ENCODE results near the gene ZNF318.
"Not testable (repeated sequence)": the region's sequence is repeated elsewhere in the genome, so short reads cannot be mapped to it uniquely, and the experiment has no call there.

ZNF318 gene, protein sequence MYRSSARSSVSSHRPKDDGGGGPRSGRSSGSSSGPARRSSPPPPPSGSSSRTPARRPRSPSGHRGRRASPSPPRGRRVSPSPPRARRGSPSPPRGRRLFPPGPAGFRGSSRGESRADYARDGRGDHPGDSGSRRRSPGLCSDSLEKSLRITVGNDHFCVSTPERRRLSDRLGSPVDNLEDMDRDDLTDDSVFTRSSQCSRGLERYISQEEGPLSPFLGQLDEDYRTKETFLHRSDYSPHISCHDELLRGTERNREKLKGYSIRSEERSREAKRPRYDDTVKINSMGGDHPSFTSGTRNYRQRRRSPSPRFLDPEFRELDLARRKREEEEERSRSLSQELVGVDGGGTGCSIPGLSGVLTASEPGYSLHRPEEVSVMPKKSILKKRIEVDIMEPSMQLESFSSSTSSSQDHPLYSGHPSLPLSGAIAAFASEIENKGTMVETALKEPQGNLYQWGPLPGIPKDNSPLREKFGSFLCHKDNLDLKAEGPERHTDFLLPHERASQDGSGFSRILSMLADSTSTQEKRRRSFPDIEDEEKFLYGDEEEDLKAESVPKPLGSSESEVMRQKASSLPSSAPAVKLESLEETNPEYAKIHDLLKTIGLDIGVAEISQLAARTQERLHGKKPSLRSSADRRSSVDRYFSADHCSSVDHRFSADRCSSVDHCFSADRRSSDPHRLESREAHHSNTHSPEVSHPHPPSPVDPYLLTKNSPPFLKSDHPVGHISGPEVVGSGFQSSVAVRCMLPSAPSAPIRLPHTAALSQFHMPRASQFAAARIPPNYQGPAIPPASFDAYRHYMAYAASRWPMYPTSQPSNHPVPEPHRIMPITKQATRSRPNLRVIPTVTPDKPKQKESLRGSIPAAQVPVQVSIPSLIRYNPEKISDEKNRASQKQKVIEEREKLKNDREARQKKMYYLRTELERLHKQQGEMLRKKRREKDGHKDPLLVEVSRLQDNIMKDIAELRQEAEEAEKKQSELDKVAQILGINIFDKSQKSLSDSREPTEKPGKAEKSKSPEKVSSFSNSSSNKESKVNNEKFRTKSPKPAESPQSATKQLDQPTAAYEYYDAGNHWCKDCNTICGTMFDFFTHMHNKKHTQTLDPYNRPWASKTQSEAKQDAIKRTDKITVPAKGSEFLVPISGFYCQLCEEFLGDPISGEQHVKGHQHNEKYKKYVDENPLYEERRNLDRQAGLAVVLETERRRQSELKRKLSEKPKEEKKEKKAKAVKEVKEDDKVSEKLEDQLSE (N-terminal part only)

DNA sequence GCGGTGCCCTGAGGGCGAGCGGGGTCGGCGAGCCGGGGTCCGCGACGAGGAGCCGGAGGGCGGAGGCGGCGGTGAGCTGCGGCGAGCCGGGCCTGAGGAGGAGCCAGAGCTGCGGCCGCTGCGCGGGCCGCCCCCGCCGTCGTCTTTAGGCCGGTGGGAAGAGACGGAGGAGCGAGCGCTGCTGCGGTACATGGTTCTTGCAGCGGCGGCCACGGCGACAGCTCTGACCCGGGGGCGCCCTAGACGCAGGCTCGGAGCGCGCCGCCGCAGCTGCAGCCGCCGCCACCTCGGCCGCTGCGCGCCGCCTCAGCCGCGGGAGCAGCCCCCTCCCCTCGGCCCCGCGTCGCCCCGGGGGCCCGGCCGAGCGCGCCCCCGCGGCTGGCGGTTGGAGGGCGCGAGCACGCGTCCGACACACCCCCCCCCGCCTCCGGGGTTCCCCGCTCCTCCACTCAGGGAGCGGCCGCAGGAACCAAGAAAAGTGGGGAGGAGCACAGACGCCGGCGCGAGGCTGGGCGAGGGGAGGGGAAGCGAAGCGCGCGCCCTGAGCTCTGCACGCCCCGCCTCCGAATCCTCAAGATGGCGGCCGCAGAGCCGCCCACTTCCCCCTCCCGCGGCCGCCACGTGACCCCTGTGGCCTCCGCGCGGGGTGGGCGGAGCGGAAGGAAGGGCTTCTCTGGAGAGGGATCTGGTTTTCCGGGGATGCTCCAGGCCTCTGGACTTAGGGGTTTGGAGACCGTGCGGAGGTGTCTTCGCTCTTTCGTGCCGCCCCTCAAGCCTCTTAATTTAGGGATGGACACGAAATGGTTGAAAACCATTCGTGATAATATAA lies at the start of gene ZNF318:
TSS of gene ZNF318 (minus strand) at position 474 of the 829 bp plus-strand sequence. CDS start at position 192, 282 bp downstream.
- FAIRE-seq, result peak; percentile 17

DNA sequence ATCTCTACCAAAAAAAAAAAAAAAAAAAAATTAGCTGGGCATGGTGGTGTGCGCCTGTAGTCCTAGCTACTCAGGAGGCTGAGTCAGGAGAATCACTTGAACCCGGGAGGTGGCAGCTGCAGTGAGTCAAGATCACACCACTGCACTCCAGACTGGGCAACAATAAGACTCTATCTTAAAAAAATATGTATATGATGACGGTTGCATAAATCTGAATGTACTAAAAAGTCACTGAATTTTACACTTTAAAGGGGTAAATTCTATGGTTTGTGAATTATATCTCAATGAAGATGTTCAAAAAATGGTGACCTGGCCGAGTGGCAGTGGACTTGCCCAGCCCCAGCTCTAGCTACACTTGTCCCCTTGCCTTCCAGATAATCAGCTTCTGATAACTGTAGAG lies 47.5 kb upstream of the ZNF318 start:
- FAIRE-seq, result no peak

DNA sequence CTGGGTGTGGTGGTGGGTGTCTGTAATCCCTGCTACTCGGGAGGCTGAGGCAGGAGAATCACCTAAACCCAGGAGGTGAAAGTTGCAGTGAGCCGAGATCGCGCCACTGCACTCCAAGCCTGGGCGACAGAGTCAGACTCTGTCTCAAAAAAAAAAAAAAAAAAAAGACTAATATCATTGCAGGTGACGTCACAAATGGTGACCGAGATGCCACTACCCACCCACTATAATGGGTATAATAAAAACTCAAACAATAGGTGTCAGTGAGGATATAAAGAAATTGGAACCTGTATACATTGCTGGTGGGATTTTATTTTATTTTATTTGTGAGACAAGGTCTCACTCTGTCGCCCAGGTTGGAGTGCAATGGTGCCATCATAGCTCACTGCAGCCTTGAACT lies 45.8 kb upstream of the ZNF318 start:
- not testable (repeated sequence) for FAIRE-seq

DNA sequence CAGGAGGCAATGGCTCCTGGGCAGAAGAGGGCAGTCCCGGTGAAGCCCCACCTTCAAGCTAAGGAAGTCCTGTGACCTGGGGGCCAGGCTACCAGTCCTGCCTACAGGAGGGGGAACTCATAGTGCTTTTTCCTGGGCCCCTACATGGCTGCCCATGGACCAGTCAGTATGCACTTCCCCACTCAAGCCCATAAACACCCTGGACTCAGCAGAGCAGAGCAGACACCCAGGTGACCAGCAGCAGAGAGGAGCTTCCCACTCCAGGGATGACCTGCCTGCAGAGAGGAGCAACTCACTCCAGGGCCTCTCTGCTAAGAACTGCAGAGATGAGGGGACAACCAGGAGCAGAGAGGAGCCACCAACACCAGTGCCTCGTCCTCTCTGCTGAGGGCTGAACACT lies 43.6 kb upstream of the ZNF318 start:
- no peak for FAIRE-seq

DNA sequence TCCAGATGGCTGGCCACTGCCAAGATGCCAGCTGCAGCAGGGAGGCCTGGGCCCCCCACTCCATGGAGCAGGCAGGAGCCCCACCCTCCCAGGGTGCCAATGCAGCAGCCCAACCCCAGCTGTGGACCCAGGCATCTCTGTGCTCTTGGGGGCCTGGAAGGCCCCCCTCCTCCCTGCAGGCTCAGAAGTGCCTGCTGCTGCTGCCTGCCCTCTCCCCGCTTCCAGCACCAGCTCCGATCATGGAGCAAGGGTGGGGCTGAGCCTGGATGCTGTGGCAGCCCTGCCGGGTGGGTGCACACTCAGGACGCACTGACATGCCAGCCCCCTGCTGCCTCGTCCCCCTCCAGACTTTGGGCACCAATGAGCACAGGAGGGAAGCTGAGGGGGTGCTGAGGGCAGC lies 43.1 kb upstream of the ZNF318 start:
- no peak for FAIRE-seq

DNA sequence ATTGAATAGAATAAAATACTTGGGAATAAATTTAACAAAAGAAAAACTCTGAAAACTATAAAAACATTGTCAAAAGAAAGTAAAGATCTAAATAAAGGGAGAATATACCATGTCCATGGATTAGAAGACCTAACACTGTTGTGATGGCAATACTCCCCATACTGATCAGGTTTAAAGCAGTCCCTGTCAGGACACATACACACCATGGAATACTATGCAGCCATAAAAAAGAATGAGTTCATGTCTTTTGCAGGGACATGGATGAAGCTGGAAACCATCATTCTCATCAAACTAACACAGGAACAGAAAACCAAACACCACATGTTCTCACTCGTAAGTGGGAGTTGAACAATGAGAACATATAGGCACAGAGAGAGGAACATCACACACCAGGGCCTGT lies 41.3 kb upstream of the ZNF318 start:
- FAIRE-seq, result not testable (repeated sequence)

DNA sequence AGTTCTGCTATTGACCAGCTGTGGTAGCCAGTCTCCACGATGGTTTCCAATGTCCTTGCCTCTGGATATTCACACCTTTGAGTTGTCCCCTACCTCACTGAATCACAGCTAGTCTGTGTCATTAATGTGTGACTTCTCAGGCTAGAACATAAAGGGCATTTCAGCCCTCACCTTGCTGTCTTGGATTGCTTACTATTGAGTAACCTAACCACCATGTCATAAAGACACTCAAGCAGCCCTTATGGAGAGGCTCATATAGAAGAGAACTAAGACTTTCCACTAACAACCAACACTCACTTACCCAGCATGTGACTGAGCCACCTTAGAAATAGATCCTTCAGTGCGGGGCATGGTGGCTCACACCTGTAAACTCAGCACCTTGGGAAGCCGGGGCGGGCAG lies 38.8 kb upstream of the ZNF318 start:
- FAIRE-seq, result no peak

DNA sequence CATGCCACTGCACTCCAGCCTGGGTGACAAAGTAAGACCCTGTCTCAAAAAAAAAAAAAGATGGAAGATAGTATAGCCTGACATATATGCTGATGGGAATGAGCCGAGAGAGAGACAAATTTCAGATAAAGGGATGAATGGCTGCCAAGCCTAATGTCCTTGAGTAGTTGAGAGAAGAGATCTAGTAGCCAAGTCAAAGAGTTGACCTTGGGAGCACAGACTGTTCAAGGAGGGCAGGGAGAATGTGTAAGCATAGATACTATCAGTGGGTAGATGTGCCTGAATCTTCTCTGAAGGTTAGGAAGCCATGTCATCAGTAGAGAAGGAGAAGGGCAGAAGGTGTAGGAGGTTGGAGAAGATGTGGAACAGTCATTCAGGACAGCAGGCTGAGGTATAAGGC lies 37.8 kb upstream of the ZNF318 start:
- no peak for FAIRE-seq

DNA sequence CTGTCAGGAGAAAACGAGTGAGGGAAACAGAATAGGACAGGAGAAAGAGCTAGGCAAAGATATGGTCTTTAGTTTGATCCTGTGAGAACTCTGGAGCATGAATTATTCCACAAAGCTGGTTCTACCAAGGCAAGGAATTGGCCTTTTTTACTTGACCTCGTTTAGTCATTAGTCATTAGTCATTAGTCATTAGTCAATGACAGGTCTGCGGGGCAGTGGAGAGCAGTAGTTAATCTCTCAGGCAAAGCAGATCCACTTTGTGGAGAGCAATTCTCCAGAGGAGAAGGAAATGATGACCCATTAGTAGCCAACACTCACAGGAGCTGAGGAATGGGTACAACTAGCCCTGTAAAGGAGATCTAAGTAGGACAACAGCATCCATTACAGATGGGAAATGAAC lies 35.9 kb upstream of the ZNF318 start:
- no peak for FAIRE-seq

DNA sequence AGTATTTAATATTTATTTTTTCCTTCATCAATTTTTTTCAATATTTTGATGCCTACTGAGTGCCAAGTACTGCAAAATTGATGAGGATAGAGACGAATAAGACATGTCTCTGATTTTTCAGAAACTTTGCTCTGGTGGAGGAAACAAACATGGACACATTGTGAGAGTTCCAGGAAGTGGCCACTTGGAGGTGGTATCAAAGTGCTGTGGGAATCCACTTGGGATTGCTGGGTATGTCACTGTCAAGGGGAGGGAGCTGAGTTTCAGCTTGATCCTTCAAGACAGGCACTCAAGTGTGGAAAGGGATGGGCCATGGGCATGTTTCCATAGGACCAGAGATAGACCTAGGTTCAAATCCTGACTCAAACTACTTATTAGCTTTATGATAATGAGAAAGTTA lies 33.4 kb upstream of the ZNF318 start:
- FAIRE-seq, result no peak

DNA sequence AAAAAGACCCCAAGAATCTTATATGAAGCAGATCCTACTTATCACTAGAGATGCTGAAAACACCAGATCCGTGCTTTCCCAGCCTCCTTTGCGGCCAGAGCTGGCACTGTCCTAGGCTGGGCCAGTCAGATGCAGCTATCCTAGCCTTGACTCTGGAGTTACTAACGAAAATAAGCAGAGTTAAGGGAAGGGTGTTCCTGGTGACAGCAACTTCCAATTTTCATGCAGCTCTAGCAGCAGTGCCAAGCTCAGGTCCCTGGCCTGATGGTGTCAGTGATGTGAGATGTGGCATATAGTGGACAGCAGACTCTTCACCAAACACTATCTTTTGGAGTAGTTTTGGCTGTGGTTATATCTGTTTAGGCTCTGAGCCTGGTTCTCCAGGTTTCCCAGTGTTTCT lies 32.3 kb upstream of the ZNF318 start:
- no peak for FAIRE-seq

DNA sequence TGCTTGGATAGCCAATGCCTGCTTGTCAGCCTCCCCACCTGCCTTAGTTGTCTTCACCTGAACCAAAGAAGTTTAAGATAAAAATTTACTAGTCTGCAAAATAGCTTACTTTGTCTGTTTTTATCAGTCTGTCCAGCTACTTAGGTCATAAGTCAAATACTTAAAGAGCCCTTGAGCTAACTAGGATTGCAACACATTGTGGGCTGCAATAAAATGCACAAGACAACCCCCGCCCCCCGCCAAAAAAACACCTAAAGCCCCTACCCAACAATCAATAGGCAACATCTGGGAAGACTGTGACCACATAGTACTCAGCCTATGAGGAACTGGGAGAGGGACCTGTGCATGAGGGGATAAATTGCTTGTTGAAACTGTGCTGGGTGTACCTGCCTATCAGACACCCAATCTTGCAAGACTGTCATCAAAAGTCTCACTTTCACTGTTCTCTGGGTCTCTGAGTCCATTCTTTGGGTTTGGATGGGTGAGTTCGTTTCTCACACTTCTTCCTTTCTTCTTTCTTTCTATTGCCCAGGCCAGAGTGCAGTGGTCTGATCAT lies 30.6 kb upstream of the ZNF318 start:
- no peak for FAIRE-seq

DNA sequence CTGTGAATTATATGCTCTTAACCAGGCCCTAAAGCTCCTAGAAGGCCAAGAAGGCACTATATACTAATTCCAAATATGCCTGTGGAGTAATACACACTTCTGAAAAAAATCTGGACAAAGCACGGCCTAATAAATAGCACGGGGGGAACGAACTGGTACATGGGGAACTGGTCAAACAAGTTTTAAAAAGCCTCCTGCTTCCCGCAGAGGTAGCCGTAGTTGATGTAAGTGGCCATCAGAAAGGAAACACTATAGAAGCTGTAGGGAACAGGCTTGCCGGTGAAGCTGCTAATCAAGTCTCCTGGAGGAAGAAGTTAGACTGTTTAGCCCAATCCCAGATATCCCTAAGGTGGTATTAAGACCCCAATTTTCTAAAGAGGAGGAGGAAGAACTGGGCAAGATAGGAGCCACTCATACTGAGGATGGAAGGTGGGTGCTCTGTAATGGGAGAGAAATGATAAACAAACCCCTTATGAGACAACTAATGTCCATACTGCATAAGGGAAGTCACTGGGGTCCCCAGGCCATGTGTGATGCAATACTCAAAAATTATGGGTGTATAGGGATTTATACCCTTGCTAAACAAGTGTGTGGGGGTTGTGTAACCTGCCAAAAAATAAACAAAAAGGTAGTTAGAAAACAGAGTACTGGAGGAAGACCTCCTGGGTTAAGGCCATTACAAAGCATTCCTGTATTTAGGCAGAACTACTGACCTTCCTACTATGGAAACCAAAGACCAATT lies 27.1 kb upstream of the ZNF318 start:
- no peak for FAIRE-seq

DNA sequence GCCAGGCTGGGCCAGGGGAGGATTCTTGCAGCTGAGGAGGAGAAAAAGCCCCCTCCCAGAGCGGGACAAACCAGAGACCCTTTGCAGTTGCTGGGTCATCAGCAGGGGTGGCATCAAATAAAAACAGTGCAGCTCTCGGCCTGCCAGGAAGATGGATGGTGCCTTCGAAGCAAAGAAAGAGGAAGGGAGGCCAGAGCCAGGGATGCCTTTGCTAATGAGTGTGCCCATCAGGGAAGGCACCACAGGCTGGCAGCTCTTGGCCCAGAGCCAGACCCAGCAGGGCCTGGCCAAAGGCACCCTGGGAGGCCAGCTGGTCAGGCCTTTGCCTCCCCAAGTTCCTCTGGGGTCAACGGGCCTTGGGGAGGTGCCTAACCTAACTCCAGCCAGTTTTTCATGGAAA lies 26.3 kb upstream of the ZNF318 start:
- FAIRE-seq, result no peak

DNA sequence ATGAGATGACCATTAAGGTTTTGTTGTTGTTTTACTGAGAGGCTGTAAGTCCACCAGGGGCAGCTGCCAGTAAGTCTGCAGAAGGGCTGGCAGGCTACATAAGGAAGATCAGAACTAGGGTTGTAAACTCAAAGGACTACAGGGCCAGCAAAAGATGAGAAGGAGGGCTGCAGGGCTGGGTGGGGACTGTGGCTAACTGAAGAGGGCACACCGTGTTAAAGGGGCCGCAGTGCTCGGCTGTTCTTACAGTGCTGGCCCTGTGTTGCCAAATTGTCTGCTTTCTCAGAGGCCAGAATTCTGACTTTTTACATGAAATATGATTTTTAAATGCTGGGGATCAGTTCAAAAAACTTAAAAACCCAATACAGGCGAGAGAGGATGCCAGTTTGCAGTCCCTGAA lies 25.5 kb upstream of the ZNF318 start:
- no peak for FAIRE-seq

DNA sequence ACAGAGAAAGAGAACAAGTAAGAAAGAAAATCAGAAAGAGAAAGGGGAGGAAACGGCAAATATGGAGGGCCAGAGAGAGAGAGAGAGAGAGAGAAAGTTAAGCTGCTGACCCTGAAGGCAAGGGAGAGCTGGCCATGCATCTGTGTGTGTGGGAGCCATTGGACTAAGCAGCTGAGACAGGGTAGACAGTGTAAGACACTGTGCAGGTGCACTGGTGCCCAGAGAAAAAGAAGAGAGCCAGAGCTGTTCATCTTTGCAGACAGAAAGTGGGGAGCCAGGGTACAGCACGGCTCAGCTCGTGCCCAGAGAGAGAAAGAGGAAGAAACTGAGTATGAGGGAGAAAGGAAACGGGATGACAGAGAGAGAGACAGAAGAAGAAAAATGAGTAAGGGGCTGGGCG lies 24.2 kb upstream of the ZNF318 start:
- FAIRE-seq, result no peak

DNA sequence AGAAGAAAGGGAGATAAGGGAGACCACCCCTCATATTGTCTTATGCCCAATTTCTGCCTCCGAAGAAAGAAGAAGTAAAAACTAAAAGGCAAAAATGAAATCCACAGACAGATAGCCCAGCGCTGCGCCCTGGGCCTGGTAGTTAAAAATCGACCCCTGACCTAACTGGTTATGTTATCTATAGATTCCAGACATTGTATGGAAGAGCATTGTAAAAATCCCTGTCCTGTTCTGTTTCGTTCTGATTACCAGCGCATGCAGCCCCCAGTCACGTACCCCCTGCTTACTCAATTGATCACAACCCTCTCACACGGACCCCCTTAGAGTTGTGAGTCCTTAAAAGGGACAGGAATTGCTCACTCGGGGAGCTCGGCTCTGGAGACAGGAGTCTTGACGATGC lies 23.7 kb upstream of the ZNF318 start:
- FAIRE-seq, result not testable (repeated sequence)

DNA sequence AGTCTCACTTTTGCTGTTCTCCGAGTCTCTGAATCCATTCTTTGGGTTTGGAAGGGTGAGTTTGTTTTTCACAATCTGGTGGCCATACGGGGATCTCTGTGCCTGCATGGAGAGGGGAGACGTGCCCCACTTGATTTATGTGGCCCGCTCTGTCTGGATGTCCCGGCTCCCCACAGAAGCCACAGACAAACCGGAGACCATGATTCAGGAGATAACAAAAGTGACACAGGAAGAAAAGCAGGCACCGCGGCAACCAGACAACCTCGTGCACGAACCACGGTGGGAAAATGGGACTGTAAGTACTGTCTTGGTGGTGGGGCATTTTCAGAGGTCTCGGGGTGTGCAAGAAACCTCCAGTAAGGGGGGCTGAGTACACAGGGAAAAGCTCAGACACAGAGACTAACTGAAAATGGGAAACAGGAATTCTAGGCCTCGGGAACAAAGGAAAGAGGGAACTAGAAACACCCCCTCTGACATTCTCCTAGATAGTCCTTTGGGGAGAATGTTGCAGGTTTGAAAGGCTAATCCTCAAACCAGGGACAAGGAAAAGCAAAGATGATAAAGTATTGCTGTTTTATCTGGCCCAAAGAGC lies 22.1 kb upstream of the ZNF318 start:
- FAIRE-seq, result no peak

DNA sequence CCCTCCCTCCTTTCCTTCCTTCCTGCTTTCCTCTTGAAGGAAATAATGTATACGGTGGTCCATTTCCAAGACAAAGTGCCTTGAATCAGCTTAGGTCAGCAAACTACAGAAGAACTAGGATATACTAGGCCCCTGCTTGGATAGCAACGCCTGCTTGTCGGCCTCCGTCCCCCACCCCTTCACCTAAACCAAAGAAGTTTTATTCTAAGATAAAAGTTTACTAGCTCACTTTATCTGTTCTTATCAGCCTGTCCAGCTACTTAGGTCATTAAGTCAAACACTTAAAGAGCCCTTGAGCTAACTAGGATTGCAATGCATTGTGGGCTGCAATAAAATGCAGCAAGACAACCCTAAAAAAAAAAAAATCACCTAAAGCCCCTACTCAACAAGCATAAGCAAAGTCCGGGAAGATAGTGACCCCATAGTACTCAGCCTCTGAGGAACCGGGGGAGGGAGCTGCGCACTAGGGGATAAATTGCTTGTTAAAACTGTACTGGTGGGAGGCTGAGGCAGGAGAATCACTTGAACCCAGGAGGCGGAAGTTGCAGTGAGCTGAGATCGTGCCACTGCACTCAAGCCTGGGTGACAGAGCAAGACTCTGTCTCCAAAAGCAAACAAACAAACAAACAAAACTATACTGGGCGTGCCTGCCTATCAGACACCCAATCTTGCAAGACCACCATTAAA lies 21.4 kb upstream of the ZNF318 start:
- not testable (repeated sequence) for FAIRE-seq

DNA sequence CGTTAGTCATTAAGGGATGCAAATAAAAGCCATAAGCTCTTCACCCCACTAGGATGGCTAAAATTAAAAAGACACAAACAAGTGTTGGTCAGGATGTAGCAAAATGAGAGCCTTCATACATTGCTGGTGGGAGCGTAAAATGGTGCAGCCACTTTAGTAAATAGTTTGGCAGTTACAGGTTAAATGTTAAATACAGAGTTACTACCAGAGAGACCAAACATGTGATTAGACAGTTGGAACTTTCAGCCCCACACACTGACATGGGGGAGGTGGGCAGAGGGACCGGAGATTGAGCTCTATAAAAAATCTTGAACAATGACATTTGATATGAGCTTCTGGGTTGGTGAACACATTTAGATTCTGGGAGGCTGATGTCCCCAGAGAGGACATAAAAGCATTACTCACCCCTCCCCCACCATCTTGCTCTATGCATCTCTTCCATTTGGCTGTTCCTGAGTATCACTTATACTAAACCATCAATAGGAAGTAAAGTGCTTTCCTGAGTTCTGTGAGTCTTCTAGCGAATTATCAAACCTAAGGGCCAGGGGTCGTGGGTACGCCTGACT lies 20.4 kb upstream of the ZNF318 start:
- FAIRE-seq, result no peak

All from TTC549 (cell line).